Endothelial cell of umbilical vein (primary cell): ENCODE measurements around the gene SFMBT1. TPM values are rescaled to one million over a fixed set of nuclear protein-coding genes. Genes with fewer than 3 reads are reported as not detected.
A peak's percentile ranks its signal among the peaks of the same experiment; 100 is the strongest.

Source experiments
- BruUV-seq: library from RNA; stranded (reverse); fragments of 400-500 nt; replicated peaks from 2 replicates; lab custom pipeline; 2021; lab: Mats Ljungman, UMichigan
- CTCF ChIA-PET: fragments of 300-600, 350-600 bp; sonication (Branson Sonifier 250); formaldehyde crosslinking; loops from one replicate; lab custom pipeline; 2021; ENCODE audit warnings: antibody characterized with exemption, inconsistent platforms; lab: Charles Lee
- POLR2A ChIA-PET: fragments of 300-600, 350-600 bp; sonication (Branson Sonifier 250); formaldehyde crosslinking; loops from one replicate; lab custom pipeline; 2021; ENCODE audit warnings: antibody characterized with exemption, inconsistent platforms; lab: Charles Lee
- DNase-seq: peaks from one replicate; pipeline ENCODE4 v3.0.0-alpha.2; 2011; ENCODE audit warnings: low read depth, low spot score
- FAIRE-seq: peaks from 2 replicates; lab custom pipeline; 2011; peaks lifted over from hg19 to GRCh38; lab: Jason Lieb, UNC
- H2AFZ ChIP-seq: 2 replicates; pipeline ENCODE4 v1.6.0; 2012; ENCODE audit warnings: low read depth, low read length, control low read depth, inconsistent platforms
- H3K27ac ChIP-seq: 2 replicates; pipeline ENCODE4 v1.5.1; 2011; ENCODE audit warnings: low read depth, mild to moderate bottlenecking, control low read depth, low read length, moderate library complexity; ENCODE audit not compliant: insufficient read depth
- H3K27me3 ChIP-seq, 2 experiments: 2 replicates each; pipeline versions ENCODE4 v1.6.0 to v1.6.1; 2011; ENCODE audit warnings: low read length in 2 of 2, mixed read lengths in 1 of 2; ENCODE audit not compliant: control insufficient read depth in 2 of 2, insufficient read depth in 2 of 2
- H3K36me3 ChIP-seq, 2 experiments: 2 replicates in 1 of 2; 3 replicates in 1 of 2; pipeline ENCODE4 v1.5.1; 2011; ENCODE audit warnings: low read length in 2 of 2, mild to moderate bottlenecking in 1 of 2, moderate library complexity in 1 of 2; ENCODE audit not compliant: control insufficient read depth in 2 of 2, insufficient read depth in 2 of 2; ENCODE audit errors: extremely low read depth in 1 of 2
- H3K4me1 ChIP-seq: 3 replicates; pipeline ENCODE4 v1.5.1; 2011; ENCODE audit warnings: mild to moderate bottlenecking, low read length; ENCODE audit not compliant: control insufficient read depth, insufficient read depth; ENCODE audit errors: extremely low read depth
- H3K4me2 ChIP-seq: 2 replicates; pipeline ENCODE4 v1.6.1; 2011; ENCODE audit warnings: low read length, control low read depth, mixed read lengths; ENCODE audit not compliant: insufficient read depth
- H3K4me3 ChIP-seq, 3 experiments: fragments of 200-600 bp in 1 of 3; sonication (generic), shearing (Covaris generic) in 1 of 3; replicated peaks in 1 of 3; 2 replicates each; pipeline ENCODE4 v1.5.1; 2011 to 2016; ENCODE audit warnings: control low read depth in 3 of 3, low read length in 3 of 3, mild to moderate bottlenecking in 2 of 3, inconsistent platforms in 1 of 3, low read depth in 1 of 3, moderate library complexity in 1 of 3; ENCODE audit not compliant: insufficient read depth in 1 of 3
- H3K79me2 ChIP-seq: 2 replicates; pipeline ENCODE4 v1.6.0; 2012; ENCODE audit warnings: low read length, inconsistent platforms; ENCODE audit not compliant: control insufficient read depth, insufficient read depth
- H3K9ac ChIP-seq: replicated peaks from 2 replicates; pipeline ENCODE3; 2011; ENCODE audit warnings: low read length, control low read depth; ENCODE audit not compliant: insufficient read depth; ENCODE audit errors: extremely low read depth
- H3K9me1 ChIP-seq: replicated peaks from 3 replicates; pipeline ENCODE4 v1.6.0; 2011; ENCODE audit warnings: mild to moderate bottlenecking, low read length; ENCODE audit not compliant: control insufficient read depth, insufficient read depth; ENCODE audit errors: extremely low read depth
- H3K9me3 ChIP-seq: replicated peaks from 2 replicates; pipeline ENCODE4 v1.5.1; 2012; ENCODE audit warnings: low read length, inconsistent platforms; ENCODE audit not compliant: control insufficient read depth, insufficient read depth
- H4K20me1 ChIP-seq: replicated peaks from 2 replicates; pipeline ENCODE3; 2011; ENCODE audit warnings: mild to moderate bottlenecking, low read length; ENCODE audit not compliant: control insufficient read depth, insufficient read depth; ENCODE audit errors: extremely low read depth
- EZH2 ChIP-seq: IDR thresholded peaks from 2 replicates; pipeline ENCODE4 v1.6.1; 2012; ENCODE audit warnings: borderline replicate concordance, low read depth, mild to moderate bottlenecking, moderate library complexity, low read length, inconsistent platforms; ENCODE audit not compliant: severe bottlenecking
- FOS ChIP-seq: IDR thresholded peaks from 2 replicates; pipeline ENCODE4 v1.6.1; 2011; ENCODE audit warnings: mild to moderate bottlenecking, low read length, moderate library complexity, borderline replicate concordance; ENCODE audit not compliant: insufficient read depth
- GATA2 ChIP-seq: IDR thresholded peaks from 2 replicates; pipeline ENCODE4 v1.7.0; 2011; ENCODE audit warnings: low read depth, mild to moderate bottlenecking, moderate library complexity, mixed read lengths, low read length; ENCODE audit not compliant: insufficient read length, insufficient read depth
- JUN ChIP-seq: IDR thresholded peaks from 2 replicates; pipeline ENCODE4 v1.6.1; 2011; ENCODE audit warnings: borderline replicate concordance, low read depth; ENCODE audit not compliant: insufficient read length, insufficient read depth
- MYC ChIP-seq: IDR thresholded peaks from one replicate; pipeline ENCODE4 v1.6.1; 2011; ENCODE audit warnings: mild to moderate bottlenecking, low read depth, low read length
- POLR2A ChIP-seq: IDR thresholded peaks from 2 replicates; pipeline ENCODE4 v1.6.1; 2012; ENCODE audit warnings: low read depth, mild to moderate bottlenecking, control low read depth, low read length
- POLR2AphosphoS5 ChIP-seq: IDR thresholded peaks from 2 replicates; pipeline ENCODE4 v1.6.1; 2012; ENCODE audit warnings: low read depth, mild to moderate bottlenecking, control low read depth, low read length, moderate library complexity; ENCODE audit not compliant: insufficient read depth
- dilution Hi-C: fragments of 300-500 bp; cut with MboI; formaldehyde crosslinking; loops from one replicate; pipeline ENCODE4 v1.15.0; 2019; ENCODE audit warnings: low sequenced_read_pairs; ENCODE audit not compliant: extremely low pct_ligation_motif_present
- intact Hi-C: fragments of 100-400 bp; cut with micrococcal nuclease; formaldehyde crosslinking; loops from one replicate; pipeline ENCODE4 v1.10.0; 2022
- polyA plus RNA-seq, 4 experiments: library from polyadenylated mRNA; depleted of rRNA in 3 of 4; stranded (reverse) in 3 of 4; unstranded in 1 of 4; fragments of >200 nt; gene quantifications; 2 replicates each; pipeline versions ENCODE4 v1.2.1 to v1.2.3, GENCODE V29; 2011 to 2012; ENCODE audit warnings: missing spikeins in 1 of 4
- total RNA-seq: library from RNA; stranded (reverse); gene quantifications from 2 replicates; pipeline ENCODE4 v1.2.3, GENCODE V29; 2021
- TF ChIP-seq, protein P1 (sequence below), 2 donors: IDR thresholded peaks; 1 replicate in 1 of 2; 2 replicates in 1 of 2; pipeline ENCODE4 v1.5.1; 2011; ENCODE audit warnings: low read length in 2 of 2, mild to moderate bottlenecking in 2 of 2, moderate library complexity in 2 of 2, control low read depth in 1 of 2, inconsistent platforms in 1 of 2, low read depth in 1 of 2; ENCODE audit not compliant: insufficient read depth in 1 of 2; ENCODE audit errors: extremely low read depth in 1 of 2
- TF ChIP-seq, protein P2 (sequence below): IDR thresholded peaks from 2 replicates; pipeline ENCODE4 v1.6.1; 2011; ENCODE audit not compliant: insufficient read depth, insufficient read length

The SFMBT1 gene
- total and polyA plus RNA-seq, 2 donors (not counting 3 experiments of a cell fraction or from before 2014, with no cell fraction given) = 1.8 to 6.0 TPM

- H3K4me1 ChIP-seq = peaks cover 11% of the 10 kb centered on the region
- ChIA-PET CTCF (interaction anchor here (1.4 kb wide), 1 partner anchor 39 kb away, joined by 4 read pairs; no protein-coding TSS in a partner anchor), POLR2A (no interaction called here)
- dilution Hi-C loops = no loop called here
- no peak overlapping the region for H3K4me3 ChIP-seq
- no peaks in the 10 kb centered on the region for H4K20me1 ChIP-seq
- intact Hi-C loops = no loop called here
- H3K9ac ChIP-seq = no peak overlapping the region
- BruUV-seq = TSS peak; percentile 7
- TF ChIP-seq FOS (no peak), JUN (no peak), EZH2 (no peak), POLR2AphosphoS5 (no peak), POLR2A (no peak), MYC (no peak)
- TF ChIP-seq, protein P1, sequence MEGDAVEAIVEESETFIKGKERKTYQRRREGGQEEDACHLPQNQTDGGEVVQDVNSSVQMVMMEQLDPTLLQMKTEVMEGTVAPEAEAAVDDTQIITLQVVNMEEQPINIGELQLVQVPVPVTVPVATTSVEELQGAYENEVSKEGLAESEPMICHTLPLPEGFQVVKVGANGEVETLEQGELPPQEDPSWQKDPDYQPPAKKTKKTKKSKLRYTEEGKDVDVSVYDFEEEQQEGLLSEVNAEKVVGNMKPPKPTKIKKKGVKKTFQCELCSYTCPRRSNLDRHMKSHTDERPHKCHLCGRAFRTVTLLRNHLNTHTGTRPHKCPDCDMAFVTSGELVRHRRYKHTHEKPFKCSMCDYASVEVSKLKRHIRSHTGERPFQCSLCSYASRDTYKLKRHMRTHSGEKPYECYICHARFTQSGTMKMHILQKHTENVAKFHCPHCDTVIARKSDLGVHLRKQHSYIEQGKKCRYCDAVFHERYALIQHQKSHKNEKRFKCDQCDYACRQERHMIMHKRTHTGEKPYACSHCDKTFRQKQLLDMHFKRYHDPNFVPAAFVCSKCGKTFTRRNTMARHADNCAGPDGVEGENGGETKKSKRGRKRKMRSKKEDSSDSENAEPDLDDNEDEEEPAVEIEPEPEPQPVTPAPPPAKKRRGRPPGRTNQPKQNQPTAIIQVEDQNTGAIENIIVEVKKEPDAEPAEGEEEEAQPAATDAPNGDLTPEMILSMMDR (IDR thresholded peaks at IDR 0.05; ENCODE audit: extremely low read depth in 1 of 2, insufficient read depth in 1 of 2, low read depth in 1 of 2, low read length in 2 of 2) = no peak
- no peaks in the 10 kb centered on the region for H3K9me1 ChIP-seq
- peaks cover 2% of the 10 kb centered on the region for H3K79me2 ChIP-seq
- H3K27me3 ChIP-seq = no peaks in the 10 kb centered on the region
- FAIRE-seq (no peak), DNase-seq (no peak)
- no peaks in the 10 kb centered on the region for H3K9me3 ChIP-seq
- no peak overlapping the region for H3K27ac ChIP-seq
- no peak overlapping the region for H3K4me2 ChIP-seq
- H3K36me3 ChIP-seq = no peaks in the 10 kb centered on the region
- H2AFZ ChIP-seq = no peak overlapping the region
These were observed 150.5 kb downstream of the SFMBT1 start for GRCh38 chr3:52895418-52895817.

DNA sequence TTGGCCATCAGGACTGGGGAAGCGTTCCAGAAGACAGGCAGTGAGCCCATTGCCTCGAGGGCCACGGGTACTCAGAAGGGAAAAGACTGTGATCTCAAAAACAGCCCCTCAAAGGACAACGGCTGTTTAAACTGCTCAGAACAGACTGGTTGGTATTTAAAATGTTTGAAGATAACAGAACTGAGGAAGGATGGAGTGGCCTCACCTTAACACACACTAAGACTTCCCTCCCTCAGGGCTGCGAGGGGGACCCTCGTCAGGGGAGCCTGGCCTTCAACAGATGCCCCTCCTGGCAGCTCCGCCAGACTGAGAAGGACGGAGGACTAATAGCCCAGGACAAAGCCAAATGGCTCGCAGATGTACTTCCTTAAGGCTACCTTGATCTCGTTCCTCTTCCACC, 151.1 kb downstream of the SFMBT1 start:
- ChIA-PET POLR2A (no interaction called here), CTCF (interaction anchor here (1.0 kb wide), 1 partner anchor 40 kb away, joined by 3 read pairs; no protein-coding TSS in a partner anchor)
- Histone ChIP-seq H3K79me2 (peaks cover 2% of the 10 kb centered on the region), H3K27me3 (no peaks in the 10 kb centered on the region), H3K9ac (no peak overlapping the region), H3K36me3 (no peaks in the 10 kb centered on the region), H3K9me3 (no peaks in the 10 kb centered on the region), H3K4me2 (no peak overlapping the region), H4K20me1 (no peaks in the 10 kb centered on the region), H3K9me1 (no peaks in the 10 kb centered on the region), H3K27ac (no peak overlapping the region), H2AFZ (no peak overlapping the region), H3K4me1 (peaks cover 11% of the 10 kb centered on the region), H3K4me3 (no peak overlapping the region)
- dilution Hi-C loops (no loop called here), intact Hi-C loops (no loop called here)
- BruUV-seq = no TSS peak
- no peak for FAIRE-seq
- TF ChIP-seq JUN = no peak
- TF ChIP-seq POLR2A = no peak
- no peak for TF ChIP-seq FOS
- TF ChIP-seq, protein P1 (IDR thresholded peaks at IDR 0.05; ENCODE audit: extremely low read depth in 1 of 2, insufficient read depth in 1 of 2, low read depth in 1 of 2, low read length in 2 of 2) = no peak
- TF ChIP-seq, protein P2, sequence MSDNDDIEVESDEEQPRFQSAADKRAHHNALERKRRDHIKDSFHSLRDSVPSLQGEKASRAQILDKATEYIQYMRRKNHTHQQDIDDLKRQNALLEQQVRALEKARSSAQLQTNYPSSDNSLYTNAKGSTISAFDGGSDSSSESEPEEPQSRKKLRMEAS = no peak
- no peak for TF ChIP-seq POLR2AphosphoS5
- no peak for TF ChIP-seq MYC
- no peak for TF ChIP-seq EZH2
- no peak for TF ChIP-seq GATA2
- no peak for DNase-seq
